Activated naive CD4-positive, alpha-beta T cell treated with anti-CD3 and anti-CD28 coated beads, Interleukin-2, amount 10 ng/mL, durations not matched to agents 7 days and 5 days (primary cell): ENCODE results near the gene ARFGEF2.
A peak's percentile ranks its signal among the peaks of the same experiment; 100 is the strongest.

Experiments
- CTCF ChIA-PET: fragments of 350-600 bp; sonication (Branson Sonifier 250); formaldehyde crosslinking; loops from one replicate; lab custom pipeline; 2021; ENCODE audit warnings: antibody characterized with exemption; lab: Charles Lee
- DNase-seq: peaks from one replicate; pipeline ENCODE4 v3.0.0-alpha.2; 2020
- H3K27ac Mint-ChIP-seq: one replicate; pipeline ENCODE4 v1.8.0; 2021; ENCODE audit warnings: mild to moderate bottlenecking, moderate library complexity, mixed read lengths
- H3K27me3 Mint-ChIP-seq: one replicate; pipeline ENCODE4 v1.8.0; 2021; ENCODE audit warnings: mild to moderate bottlenecking, mixed read lengths
- H3K36me3 Mint-ChIP-seq: one replicate; pipeline ENCODE4 v1.8.0; 2021; ENCODE audit warnings: mixed read lengths
- H3K4me1 Mint-ChIP-seq: one replicate; pipeline ENCODE4 v1.8.0; 2021; ENCODE audit warnings: mixed read lengths
- H3K4me3 Mint-ChIP-seq: one replicate; pipeline ENCODE4 v1.8.0; 2021; ENCODE audit warnings: mild to moderate bottlenecking, moderate library complexity, mixed read lengths
- H3K9me3 Mint-ChIP-seq: one replicate; pipeline ENCODE4 v1.8.0; 2021; ENCODE audit warnings: mixed read lengths

ARFGEF2 gene

DNA sequence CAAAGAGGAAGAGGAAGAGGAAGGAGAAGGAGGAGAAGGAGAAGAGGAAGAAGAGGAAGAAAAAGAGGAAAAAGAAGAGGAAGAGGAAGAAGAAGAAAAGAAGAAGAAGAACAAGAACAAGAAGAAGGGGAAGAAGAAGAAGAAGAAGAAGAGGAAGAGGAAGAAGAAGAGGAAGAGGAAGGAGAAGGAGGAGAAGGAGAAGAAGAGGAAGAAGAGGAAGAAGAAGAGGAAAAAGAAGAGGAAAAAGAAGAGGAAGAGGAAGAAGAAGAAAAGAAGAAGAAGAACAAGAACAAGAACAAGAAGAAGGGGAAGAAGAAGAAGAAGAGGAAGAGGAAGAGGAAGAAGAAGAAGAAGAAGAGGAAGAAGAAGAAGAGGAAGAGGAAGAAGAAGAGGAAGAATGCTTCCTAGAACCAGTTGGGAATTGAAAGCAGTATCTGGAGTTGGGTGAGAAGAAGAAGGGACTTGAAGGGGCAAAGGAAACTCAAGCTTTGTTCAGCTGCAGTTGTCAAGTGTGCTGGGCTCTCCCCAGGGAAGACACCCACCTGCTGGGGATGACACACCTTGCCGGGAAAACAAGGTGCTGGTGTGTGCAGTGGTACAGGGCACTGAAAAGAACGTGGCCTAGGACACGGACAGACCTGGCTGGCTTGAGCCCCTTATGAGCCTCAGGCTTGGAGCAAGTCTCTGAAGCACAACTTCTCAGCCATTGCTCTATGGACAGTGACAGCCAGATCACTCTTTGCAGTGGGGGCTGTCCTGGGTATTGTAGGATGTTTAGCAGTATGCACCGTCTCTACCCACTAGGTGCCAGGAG, 30.1 kb upstream of the ARFGEF2 start:
- Mint-ChIP-seq H3K4me1 (no peaks in the 10 kb centered on the region), H3K4me3 (no peak overlapping the region), H3K36me3 (no peaks in the 10 kb centered on the region), H3K27ac (no peak overlapping the region), H3K9me3 (no peaks in the 10 kb centered on the region), H3K27me3 (peaks cover 52% of the 10 kb centered on the region)
- CTCF ChIA-PET: no interaction called here
- no peak for DNase-seq

- Mint-ChIP-seq H3K4me3 (no peak overlapping the region), H3K36me3 (no peaks in the 10 kb centered on the region), H3K4me1 (no peaks in the 10 kb centered on the region), H3K27me3 (peaks cover 56% of the 10 kb centered on the region), H3K27ac (no peak overlapping the region), H3K9me3 (no peaks in the 10 kb centered on the region)
- no peak for DNase-seq
- CTCF ChIA-PET: interaction anchor here (1.3 kb wide), 1 partner anchor 234 kb away, joined by 6 read pairs; no protein-coding TSS in a partner anchor
Observed at GRCh38 chr20:48892049-48892470, 29.5 kb upstream of the ARFGEF2 start.

- Mint-ChIP-seq H3K27ac (no peak overlapping the region), H3K36me3 (no peaks in the 10 kb centered on the region), H3K4me1 (no peaks in the 10 kb centered on the region), H3K9me3 (no peaks in the 10 kb centered on the region), H3K27me3 (peaks cover 62% of the 10 kb centered on the region), H3K4me3 (no peak overlapping the region)
- no peak for DNase-seq
- CTCF ChIA-PET: interaction anchor here (1.2 to 1.3 kb wide), 2 partner anchors 12 to 235 kb away, joined by 3 to 6 read pairs; no protein-coding TSS in a partner anchor
Observed at GRCh38 chr20:48892891-48893290, 28.6 kb upstream of the ARFGEF2 start.

- Mint-ChIP-seq H3K4me3 (no peak overlapping the region), H3K36me3 (no peaks in the 10 kb centered on the region), H3K9me3 (no peaks in the 10 kb centered on the region), H3K27ac (no peak overlapping the region), H3K27me3 (peaks cover 67% of the 10 kb centered on the region), H3K4me1 (no peaks in the 10 kb centered on the region)
- CTCF ChIA-PET: interaction anchor here (1.2 to 1.3 kb wide), 2 partner anchors 12 to 236 kb away, joined by 3 to 6 read pairs; no protein-coding TSS in a partner anchor
- no peak for DNase-seq
Observed at GRCh38 chr20:48893374-48893773, 28.1 kb upstream of the ARFGEF2 start.

DNA sequence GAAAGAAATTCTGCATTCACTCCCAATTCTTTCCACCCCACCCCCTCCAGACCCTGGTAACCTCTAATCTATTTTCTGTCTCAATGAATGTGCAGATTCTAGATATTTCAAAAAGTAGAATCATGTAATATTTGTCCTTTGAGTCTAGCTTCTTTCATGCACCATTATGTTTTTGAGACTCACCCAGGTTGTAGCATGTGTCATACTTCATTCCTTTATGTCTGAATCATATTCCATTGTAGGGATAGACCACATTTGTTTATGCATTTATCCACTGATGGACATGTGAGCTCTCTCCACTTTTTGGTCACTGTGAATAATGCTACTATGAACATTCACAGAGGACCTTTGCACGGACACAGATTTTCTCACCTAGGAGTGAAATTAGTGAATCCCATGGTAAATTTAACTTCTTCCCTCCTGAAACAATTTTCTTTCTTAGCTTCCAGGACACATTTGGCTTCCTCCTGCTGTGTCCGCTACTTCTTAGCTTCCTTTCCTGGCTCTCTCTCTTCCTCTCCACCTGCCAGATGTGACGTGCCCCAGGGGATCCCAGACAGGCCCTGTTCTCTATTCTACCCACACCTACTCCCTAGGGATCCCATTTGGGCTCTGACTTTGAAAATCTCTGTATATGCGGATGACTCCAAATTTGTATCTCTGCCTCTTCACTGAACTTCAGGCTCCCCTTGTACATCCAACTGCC, 24.1 kb upstream of the ARFGEF2 start:
- H3K4me3 Mint-ChIP-seq: no peak overlapping the region

DNA sequence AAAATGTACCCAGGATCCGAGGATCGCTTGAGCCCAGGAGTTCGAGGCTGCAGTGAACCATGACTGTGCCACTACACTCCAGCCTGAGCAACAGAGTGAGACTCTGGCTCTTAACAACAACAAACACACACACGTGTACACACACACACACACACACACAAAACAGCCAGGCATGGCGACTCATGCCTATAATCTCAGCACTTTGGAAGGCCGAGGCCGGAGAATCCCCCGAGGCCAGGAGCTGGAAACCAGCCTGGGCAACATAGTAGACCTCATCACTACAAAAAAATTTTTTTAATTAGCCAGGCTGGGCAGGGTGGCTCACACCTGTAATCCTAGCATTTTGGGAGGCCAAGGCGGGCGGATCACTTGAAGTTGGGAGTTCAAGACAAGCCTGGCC, 23.3 kb upstream of the ARFGEF2 start:
- Mint-ChIP-seq H3K4me3 (no peak overlapping the region), H3K27ac (no peak overlapping the region), H3K27me3 (peaks cover 65% of the 10 kb centered on the region), H3K9me3 (no peaks in the 10 kb centered on the region), H3K36me3 (no peaks in the 10 kb centered on the region), H3K4me1 (no peaks in the 10 kb centered on the region)
- CTCF ChIA-PET: no interaction called here
- no peak for DNase-seq

More for the DNA sequence above, 24.1 kb upstream of the ARFGEF2 start:
- CTCF ChIA-PET: no interaction called here
- no peak for DNase-seq
- Mint-ChIP-seq H3K36me3 (no peaks in the 10 kb centered on the region), H3K27me3 (peaks cover 71% of the 10 kb centered on the region), H3K9me3 (no peaks in the 10 kb centered on the region), H3K4me1 (no peaks in the 10 kb centered on the region), H3K27ac (no peak overlapping the region)

GRCh38 chr20:48898896-48899530, 22.5 kb upstream of the ARFGEF2 start:
- Mint-ChIP-seq H3K4me1 (no peaks in the 10 kb centered on the region), H3K9me3 (no peaks in the 10 kb centered on the region), H3K27me3 (peaks cover 70% of the 10 kb centered on the region), H3K36me3 (no peaks in the 10 kb centered on the region), H3K27ac (no peak overlapping the region), H3K4me3 (no peak overlapping the region)
- no peak for DNase-seq
- CTCF ChIA-PET: interaction anchor here (0.5 kb wide), 1 partner anchor 1172 kb away, joined by 3 read pairs; no protein-coding TSS in a partner anchor

DNA sequence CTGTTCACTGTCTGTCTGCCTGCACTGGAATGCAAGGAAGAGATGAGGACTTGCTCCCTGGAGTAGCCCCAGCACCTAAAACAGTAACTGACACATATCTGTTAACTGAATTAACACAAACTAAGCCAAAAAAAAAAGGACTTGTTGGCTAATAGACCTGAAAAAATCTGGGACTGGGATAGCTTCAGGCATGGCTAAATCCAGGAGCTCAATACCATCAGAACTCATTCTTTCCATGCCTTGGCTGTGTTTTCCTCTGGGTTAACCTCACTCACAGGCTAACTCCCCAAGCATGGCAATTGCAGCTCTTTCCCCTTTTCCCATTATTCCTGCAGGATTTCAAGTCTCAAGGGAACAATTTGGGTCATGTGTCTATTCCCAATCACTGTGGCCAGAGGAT, 21.6 kb upstream of the ARFGEF2 start:
- no peak for DNase-seq
- Mint-ChIP-seq H3K27me3 (peaks cover 73% of the 10 kb centered on the region), H3K27ac (no peak overlapping the region), H3K4me1 (peaks cover 5% of the 10 kb centered on the region), H3K36me3 (no peaks in the 10 kb centered on the region), H3K4me3 (no peak overlapping the region), H3K9me3 (no peaks in the 10 kb centered on the region)
- CTCF ChIA-PET: interaction anchor here (0.7 to 1.4 kb wide), 3 partner anchors 222 to 279 kb away, joined by 3 to 4 read pairs (median 3); no protein-coding TSS in a partner anchor

DNA sequence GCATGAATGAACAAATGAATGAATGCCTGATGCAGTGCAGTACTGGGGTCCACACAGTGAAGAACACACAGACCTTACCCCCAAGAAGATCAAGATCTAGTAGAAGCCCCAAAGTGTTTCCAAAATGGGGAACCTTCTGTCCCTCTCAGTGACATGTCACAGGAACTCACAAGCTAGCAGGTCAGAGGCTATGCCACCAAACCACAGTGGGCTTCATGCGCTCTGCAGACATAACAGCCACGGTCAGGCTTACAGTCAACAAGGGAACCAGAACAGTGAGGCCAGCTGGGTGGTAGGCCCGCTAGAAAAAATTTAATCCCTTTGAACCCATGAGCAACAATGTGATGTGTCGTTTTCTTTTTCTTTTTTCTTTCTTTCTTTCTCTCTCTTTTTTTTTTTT, 20.2 kb upstream of the ARFGEF2 start:
- peaks cover 6% of the 10 kb centered on the region for H3K4me1 Mint-ChIP-seq
- no peak for DNase-seq
- CTCF ChIA-PET: interaction anchor here (1.6 kb wide), 1 partner anchor 244 kb away, joined by 8 read pairs; no protein-coding TSS in a partner anchor
- H3K27ac Mint-ChIP-seq: no peak overlapping the region
- H3K36me3 Mint-ChIP-seq: no peaks in the 10 kb centered on the region
- peaks cover 65% of the 10 kb centered on the region for H3K27me3 Mint-ChIP-seq
- no peaks in the 10 kb centered on the region for H3K9me3 Mint-ChIP-seq
- H3K4me3 Mint-ChIP-seq: no peak overlapping the region

GRCh38 chr20:48903705-48904104, 17.8 kb upstream of the ARFGEF2 start:
- Mint-ChIP-seq H3K27me3 (peaks cover 54% of the 10 kb centered on the region), H3K4me1 (peaks cover 6% of the 10 kb centered on the region), H3K36me3 (no peaks in the 10 kb centered on the region), H3K27ac (no peak overlapping the region), H3K4me3 (no peak overlapping the region), H3K9me3 (peaks cover under 1% of the 10 kb centered on the region)
- no peak for DNase-seq
- CTCF ChIA-PET: interaction anchor here (0.9 to 8.7 kb wide), 3 partner anchors 18 to 267 kb away, joined by 3 to 125 read pairs (median 33); no protein-coding TSS in a partner anchor

- H3K27ac Mint-ChIP-seq: no peak overlapping the region
- no peaks in the 10 kb centered on the region for H3K36me3 Mint-ChIP-seq
- peaks cover 6% of the 10 kb centered on the region for H3K4me1 Mint-ChIP-seq
- CTCF ChIA-PET: interaction anchor here (0.6 to 8.7 kb wide), 16 partner anchors 9 to 896 kb away, joined by 3 to 125 read pairs (median 3); no protein-coding TSS in a partner anchor
- H3K4me3 Mint-ChIP-seq: no peak overlapping the region
- H3K27me3 Mint-ChIP-seq: peaks cover 54% of the 10 kb centered on the region
- peak; percentile 81 for DNase-seq
- H3K9me3 Mint-ChIP-seq: peaks cover 8% of the 10 kb centered on the region
Observed at GRCh38 chr20:48904566-48905296, 16.8 kb upstream of the ARFGEF2 start.

DNA sequence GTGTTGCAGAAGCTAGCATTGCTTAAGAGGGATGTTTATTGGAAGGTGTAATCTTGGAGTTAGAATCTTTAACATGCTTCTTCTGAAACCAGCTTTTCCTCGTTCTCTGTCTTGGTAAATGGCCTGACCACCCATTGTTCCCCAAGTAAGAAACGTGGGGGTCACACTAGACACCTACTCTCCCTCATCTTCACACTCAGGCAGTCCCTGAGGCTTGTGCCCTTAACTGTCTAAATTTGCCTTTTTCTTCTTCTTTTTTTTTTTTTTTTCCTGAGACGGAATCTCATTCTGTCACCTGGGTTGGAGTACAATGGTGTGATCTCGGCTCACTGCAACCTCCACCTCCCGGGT, 16.2 kb upstream of the ARFGEF2 start:
- CTCF ChIA-PET: interaction anchor here (0.7 to 8.7 kb wide), 14 partner anchors 9 to 286 kb away, joined by 3 to 125 read pairs (median 3); no protein-coding TSS in a partner anchor
- H3K9me3 Mint-ChIP-seq: peaks cover 8% of the 10 kb centered on the region
- DNase-seq: no peak
- no peaks in the 10 kb centered on the region for H3K36me3 Mint-ChIP-seq
- H3K4me1 Mint-ChIP-seq: peaks cover 7% of the 10 kb centered on the region
- no peak overlapping the region for H3K4me3 Mint-ChIP-seq
- no peak overlapping the region for H3K27ac Mint-ChIP-seq
- H3K27me3 Mint-ChIP-seq: peaks cover 55% of the 10 kb centered on the region

DNA sequence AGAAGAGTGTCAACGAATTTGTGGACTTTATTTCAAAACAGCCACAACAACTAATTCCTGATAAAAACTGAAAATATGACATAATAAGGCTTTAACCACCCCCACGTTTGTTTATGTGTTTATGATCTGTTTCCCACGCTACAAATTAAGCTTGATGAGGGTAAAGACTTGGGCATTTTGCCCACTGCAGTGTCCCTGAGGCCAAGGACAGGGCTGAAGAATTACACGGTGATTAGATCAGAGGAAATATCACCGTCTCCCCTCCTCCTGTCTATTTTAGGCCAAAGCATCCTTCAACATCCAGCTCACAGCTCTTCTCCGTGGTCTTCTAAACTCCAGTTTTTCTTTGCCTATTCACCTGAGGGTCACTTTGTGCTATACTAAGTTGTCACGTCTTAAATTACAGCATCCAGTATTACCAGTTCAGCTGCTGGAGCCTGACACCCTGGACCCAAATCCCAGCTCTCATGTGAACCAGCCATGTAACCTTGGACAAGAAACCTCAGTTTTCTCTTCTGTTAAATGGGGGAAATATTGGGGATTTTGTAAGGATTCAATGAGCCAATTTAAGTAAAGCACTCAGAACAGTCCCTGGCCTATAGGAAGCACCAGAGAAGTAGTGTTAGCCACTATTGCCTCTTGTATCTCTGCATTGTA, 15.2 kb upstream of the ARFGEF2 start:
- Mint-ChIP-seq H3K9me3 (peaks cover 8% of the 10 kb centered on the region), H3K27ac (no peak overlapping the region), H3K27me3 (peaks cover 51% of the 10 kb centered on the region), H3K4me3 (no peak overlapping the region), H3K36me3 (no peaks in the 10 kb centered on the region), H3K4me1 (peaks cover 10% of the 10 kb centered on the region)
- CTCF ChIA-PET: interaction anchor here (0.6 to 8.7 kb wide), 5 partner anchors 11 to 286 kb away, joined by 3 to 125 read pairs (median 4); no protein-coding TSS in a partner anchor
- DNase-seq: no peak
